Measurements from ENCODE around the gene DCAF15. TPM values are rescaled to one million over a fixed set of nuclear protein-coding genes. Genes with fewer than 3 reads are reported as not detected.

The DCAF15 gene
- total RNA-seq, 1 donor from 2014 or later: 20.6 TPM

DNA sequence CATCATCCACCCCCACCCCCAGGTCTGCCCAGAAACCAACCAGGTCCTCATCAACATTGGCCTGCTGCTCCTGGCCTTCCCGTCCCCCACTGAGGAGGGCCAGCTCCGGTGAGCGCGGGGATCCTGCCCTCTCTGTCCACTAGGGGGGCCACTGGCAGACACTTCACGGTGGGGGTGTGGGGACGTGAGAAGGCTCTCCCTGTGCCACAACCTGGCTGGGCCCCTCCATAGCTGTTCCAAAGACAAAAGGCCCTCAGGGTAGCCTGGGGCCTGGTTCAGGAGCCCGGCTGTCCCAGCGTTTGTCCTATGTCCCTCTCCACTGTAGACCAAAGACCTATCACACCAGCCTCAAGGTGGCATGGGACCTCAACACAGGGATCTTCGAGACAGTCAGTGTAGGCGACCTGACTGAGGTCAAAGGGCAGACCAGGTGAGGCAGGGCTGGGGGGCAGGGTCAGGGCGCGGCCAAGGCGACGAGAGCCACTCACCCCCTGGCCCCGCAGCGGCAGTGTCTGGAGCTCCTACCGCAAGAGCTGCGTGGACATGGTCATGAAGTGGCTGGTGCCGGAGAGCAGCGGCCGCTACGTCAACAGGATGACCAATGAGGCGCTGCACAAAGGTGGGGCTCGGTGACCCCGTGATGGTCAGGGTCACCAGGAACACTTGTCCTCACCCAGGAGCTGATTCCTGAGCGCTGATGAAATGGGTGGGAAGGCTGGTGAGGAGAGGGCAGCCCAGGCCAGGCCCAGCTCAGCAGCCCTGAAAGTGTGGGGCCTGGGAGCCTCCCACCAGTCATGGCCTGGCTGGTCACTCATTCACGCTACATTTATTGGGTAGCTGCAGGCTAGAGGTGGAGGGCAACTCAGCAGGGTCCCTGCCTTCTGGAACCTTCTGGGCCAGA, 7.9 kb downstream of the DCAF15 start:
- peaks cover 5% of the 10 kb centered on the region for H3K4me1 ChIP-seq
- no peaks in the 10 kb centered on the region for H3K9me3 ChIP-seq
- intact Hi-C loops (cut with DNase I): no loop called here
- H3K27ac ChIP-seq: no peak overlapping the region
- H3K36me3 ChIP-seq: peaks cover 0 to 55% of the 10 kb centered on the region in 2 donors
- no peaks in the 10 kb centered on the region for H3K27me3 ChIP-seq
- TF ChIP-seq POLR2A (IDR thresholded peaks at IDR 0.05) (no peak), POLR2AphosphoS5 (IDR thresholded peaks at IDR 0.05; ENCODE audit: insufficient read depth in 1 of 2, low read depth in 1 of 2) (no peak)
- TF ChIP-seq, protein P1, sequence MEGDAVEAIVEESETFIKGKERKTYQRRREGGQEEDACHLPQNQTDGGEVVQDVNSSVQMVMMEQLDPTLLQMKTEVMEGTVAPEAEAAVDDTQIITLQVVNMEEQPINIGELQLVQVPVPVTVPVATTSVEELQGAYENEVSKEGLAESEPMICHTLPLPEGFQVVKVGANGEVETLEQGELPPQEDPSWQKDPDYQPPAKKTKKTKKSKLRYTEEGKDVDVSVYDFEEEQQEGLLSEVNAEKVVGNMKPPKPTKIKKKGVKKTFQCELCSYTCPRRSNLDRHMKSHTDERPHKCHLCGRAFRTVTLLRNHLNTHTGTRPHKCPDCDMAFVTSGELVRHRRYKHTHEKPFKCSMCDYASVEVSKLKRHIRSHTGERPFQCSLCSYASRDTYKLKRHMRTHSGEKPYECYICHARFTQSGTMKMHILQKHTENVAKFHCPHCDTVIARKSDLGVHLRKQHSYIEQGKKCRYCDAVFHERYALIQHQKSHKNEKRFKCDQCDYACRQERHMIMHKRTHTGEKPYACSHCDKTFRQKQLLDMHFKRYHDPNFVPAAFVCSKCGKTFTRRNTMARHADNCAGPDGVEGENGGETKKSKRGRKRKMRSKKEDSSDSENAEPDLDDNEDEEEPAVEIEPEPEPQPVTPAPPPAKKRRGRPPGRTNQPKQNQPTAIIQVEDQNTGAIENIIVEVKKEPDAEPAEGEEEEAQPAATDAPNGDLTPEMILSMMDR (IDR thresholded peaks at IDR 0.05): no peak
- H3K4me3 ChIP-seq: no peak overlapping the region
- DNase-seq (ENCODE audit: extremely low spot score in 2 of 2): no peak

DNA sequence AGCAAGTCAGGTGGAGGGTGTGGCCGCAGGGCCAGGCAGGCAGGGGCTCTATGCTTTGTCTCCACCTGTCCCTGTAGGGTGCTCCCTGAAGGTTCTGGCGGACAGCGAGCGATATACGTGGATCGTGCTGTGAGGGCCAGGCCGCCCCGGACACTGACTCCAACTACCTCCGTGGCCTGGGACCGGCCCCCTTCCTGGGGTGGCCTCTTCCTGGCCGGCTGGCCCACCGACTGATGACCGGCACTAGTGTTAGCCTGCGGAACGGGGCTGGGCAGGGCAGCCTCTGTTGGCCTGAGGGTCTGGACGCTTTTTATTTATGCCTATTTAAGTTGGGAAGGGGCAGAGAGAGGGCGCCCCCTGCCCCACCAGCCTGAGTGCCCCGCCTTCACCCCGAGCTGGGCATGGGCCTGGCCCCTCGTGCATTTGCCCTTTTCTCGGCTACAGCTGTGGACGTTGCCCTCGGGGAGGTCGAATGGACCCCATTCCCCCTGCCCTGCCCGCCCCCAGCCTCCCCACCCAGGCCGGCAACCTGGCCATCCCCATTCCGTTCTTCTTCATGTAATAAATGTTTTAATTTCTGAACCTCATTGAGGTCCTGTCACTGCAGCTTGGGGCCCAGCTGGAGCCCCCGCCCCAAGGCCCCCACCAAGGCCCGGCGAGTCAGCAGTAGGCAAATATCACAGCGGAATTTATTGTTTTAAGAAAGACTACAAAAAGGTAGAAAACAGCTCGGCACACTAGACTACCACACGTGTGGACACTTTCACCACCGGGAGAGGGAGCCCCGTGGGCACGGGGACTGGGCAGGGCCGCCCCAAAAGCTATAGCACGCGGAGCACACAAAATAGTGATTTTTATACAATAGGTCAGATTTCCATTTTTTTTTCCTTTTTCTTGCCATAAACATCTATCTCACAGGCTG, 8.8 kb downstream of the DCAF15 start:
- DNase-seq (ENCODE audit: extremely low spot score in 2 of 2): no peak
- Histone ChIP-seq H3K4me1 (peaks cover 5% of the 10 kb centered on the region), H3K27me3 (no peaks in the 10 kb centered on the region), H3K36me3 (peaks cover 0 to 51% of the 10 kb centered on the region in 2 donors), H3K27ac (no peak overlapping the region), H3K4me3 (no peak overlapping the region), H3K9me3 (no peaks in the 10 kb centered on the region)
- TF ChIP-seq, protein P1 (IDR thresholded peaks at IDR 0.05): no peak
- no peak for TF ChIP-seq POLR2AphosphoS5 (IDR thresholded peaks at IDR 0.05; ENCODE audit: insufficient read depth in 1 of 2, low read depth in 1 of 2)
- TF ChIP-seq POLR2A (IDR thresholded peaks at IDR 0.05): no peak
- intact Hi-C loops (cut with DNase I): no loop called here

DNA sequence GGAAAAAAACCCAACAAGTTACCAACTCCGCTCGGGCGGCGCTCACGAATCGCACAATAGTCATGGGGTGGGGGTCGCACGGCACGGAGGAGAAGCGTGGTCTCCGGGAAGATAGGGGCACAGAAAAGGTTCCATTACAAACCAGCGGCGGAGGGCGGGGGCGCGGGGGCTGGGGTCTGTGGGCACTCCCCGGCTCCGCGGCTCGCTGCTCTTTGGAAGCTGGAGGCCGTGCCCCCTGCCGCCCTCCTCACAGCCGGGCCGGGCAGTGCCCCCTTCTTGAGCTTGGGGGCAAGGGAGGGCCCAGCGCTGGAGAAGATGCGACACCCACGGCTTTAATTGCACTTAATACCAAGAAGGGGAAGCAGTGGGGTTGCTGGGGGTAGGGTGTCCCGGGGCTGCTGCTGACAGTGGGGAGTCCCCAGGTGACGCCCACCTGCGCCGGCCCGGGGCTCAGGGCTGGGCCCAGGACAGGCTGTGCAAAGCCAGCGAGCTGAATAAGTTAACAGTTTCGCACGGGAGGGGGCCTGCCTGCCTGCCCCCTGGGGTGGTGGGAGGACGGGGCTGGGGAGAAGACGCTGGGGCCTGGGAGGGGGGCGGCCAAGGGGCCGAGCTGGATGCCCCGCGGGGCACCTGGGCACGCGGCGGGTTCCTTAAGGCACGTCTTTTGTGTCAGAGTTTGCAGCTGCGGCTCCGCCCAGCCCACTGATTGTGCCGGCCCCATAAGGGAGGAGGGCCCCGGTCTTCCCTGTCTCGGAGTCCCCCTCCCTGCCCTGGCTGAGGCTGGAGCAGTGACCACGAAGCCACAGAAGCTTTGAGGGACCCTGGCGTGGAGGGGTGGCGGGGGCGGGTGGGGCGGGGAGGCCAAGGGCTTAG, 9.8 kb downstream of the DCAF15 start:
- intact Hi-C loops (cut with DNase I): no loop called here
- TF ChIP-seq, protein P1 (IDR thresholded peaks at IDR 0.05): no peak
- no peak for TF ChIP-seq POLR2AphosphoS5 (IDR thresholded peaks at IDR 0.05; ENCODE audit: insufficient read depth in 1 of 2, low read depth in 1 of 2)
- no peak for TF ChIP-seq POLR2A (IDR thresholded peaks at IDR 0.05)
- DNase-seq (ENCODE audit: extremely low spot score in 2 of 2): no peak
- Histone ChIP-seq H3K4me1 (peaks cover 5% of the 10 kb centered on the region), H3K27ac (peak overlapping the region; percentile 72), H3K4me3 (peak overlapping the region; percentile 38 to 40), H3K27me3 (no peaks in the 10 kb centered on the region), H3K36me3 (peaks cover 0 to 51% of the 10 kb centered on the region in 2 donors), H3K9me3 (no peaks in the 10 kb centered on the region)

DNA sequence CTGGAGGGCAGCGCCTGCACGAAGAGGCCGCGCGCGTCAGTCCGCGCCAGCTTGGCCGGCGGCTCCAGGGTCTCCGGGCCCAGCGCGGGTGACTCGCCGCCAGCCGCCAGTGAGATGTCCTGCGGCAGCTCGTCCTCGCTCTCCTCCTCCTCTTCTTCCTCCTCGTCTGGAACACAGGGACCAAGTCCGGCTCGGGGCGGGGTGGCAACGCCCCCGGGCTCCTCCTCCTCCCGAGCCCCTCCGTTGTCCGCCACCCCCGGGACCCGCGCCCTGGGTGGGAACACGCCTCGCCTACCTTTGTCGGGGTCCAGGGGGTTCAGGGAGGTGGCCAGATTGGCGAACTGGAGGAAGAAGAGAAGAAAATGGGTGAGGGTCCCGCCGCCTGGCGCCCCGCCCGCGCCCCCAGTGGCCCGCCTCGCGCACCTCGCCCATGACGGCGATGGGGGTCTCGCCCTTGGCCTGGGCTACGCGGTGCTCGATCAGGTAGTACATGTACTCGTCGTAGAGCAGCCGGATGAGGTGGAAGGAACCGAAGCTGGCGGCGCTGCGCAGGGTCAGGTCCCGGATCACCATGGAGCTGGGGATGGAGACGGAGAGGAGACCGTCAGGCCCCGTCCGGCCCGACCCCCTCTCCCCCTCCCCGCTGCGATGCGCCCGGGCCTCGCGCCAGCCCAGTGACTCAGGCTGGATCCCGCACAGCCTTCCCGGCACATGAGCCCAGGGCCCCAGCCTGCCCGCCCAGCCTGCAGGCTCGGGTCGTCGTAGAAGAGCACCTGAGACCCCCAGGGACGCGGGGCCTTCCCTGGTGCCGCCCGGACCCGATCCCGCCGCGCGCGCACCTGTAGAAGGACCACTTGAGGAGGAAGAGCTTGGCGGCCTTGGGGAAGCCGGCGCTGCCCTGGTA, 10.6 kb downstream of the DCAF15 start:
- Histone ChIP-seq H3K4me1 (peaks cover 5% of the 10 kb centered on the region), H3K27ac (peak overlapping the region; percentile 72), H3K27me3 (no peaks in the 10 kb centered on the region), H3K4me3 (peak overlapping the region; percentile 38 to 40), H3K9me3 (no peaks in the 10 kb centered on the region), H3K36me3 (peaks cover 0 to 55% of the 10 kb centered on the region in 2 donors)
- intact Hi-C loops (cut with DNase I): no loop called here
- no peak for DNase-seq (ENCODE audit: extremely low spot score in 2 of 2)
- peak in 1 of 2 donors; percentile 55 for TF ChIP-seq POLR2AphosphoS5 (IDR thresholded peaks at IDR 0.05; ENCODE audit: insufficient read depth in 1 of 2, low read depth in 1 of 2)
- no peak for TF ChIP-seq POLR2A (IDR thresholded peaks at IDR 0.05)
- TF ChIP-seq, protein P1 (IDR thresholded peaks at IDR 0.05): no peak
